GM18858 (cell line): Measurements from ENCODE around the gene PPM1B.
"Not testable (repeated sequence)": the region's sequence is repeated elsewhere in the genome, so short reads cannot be mapped to it uniquely, and the experiment has no call there.

Experiments used
- ATAC-seq: cut with Tn5 transposase; IDR thresholded peaks from one replicate; pipeline ENCODE4 v1.9.1; 2021; ENCODE audit not compliant: unreplicated experiment

Gene PPM1B

GRCh38 chr2:44195714-44196113 is 27.0 kb downstream of the PPM1B start:
- ATAC-seq: no peak

- ATAC-seq: no peak
Observed at GRCh38 chr2:44197816-44198215, 29.1 kb downstream of the PPM1B start.

GRCh38 chr2:44200011-44200410 is 31.3 kb downstream of the PPM1B start:
- ATAC-seq: no peak

GRCh38 chr2:44200759-44201158 is 32.1 kb downstream of the PPM1B start:
- ATAC-seq: no peak

GRCh38 chr2:44201648-44202165 is 33.0 kb downstream of the PPM1B start:
- no peak for ATAC-seq

GRCh38 chr2:44203542-44203941 is 34.9 kb downstream of the PPM1B start:
- ATAC-seq: no peak

- ATAC-seq: no peak
Observed at GRCh38 chr2:44205169-44205568, 36.5 kb downstream of the PPM1B start.

GRCh38 chr2:44207102-44207501 is 38.4 kb downstream of the PPM1B start:
- ATAC-seq: no peak

- not testable (repeated sequence) for ATAC-seq
Observed at GRCh38 chr2:44207648-44208047, 39.0 kb downstream of the PPM1B start.

GRCh38 chr2:44210362-44210761 is 41.7 kb downstream of the PPM1B start:
- ATAC-seq: no peak

GRCh38 chr2:44211183-44211582 is 42.5 kb downstream of the PPM1B start:
- no peak for ATAC-seq

GRCh38 chr2:44212302-44212701 is 43.6 kb downstream of the PPM1B start:
- ATAC-seq: no peak

GRCh38 chr2:44215827-44216226 is 47.2 kb downstream of the PPM1B start:
- no peak for ATAC-seq

GRCh38 chr2:44218771-44219170 is 50.1 kb downstream of the PPM1B start:
- no peak for ATAC-seq

- no peak for ATAC-seq
Observed at GRCh38 chr2:44226753-44227152, 58.1 kb downstream of the PPM1B start.

GRCh38 chr2:44230378-44230777 is 61.7 kb downstream of the PPM1B start:
- ATAC-seq: no peak

- no peak for ATAC-seq
Observed at GRCh38 chr2:44233450-44234128, 64.9 kb downstream of the PPM1B start.

GRCh38 chr2:44237221-44237620 is 68.5 kb downstream of the PPM1B start:
- ATAC-seq: peak; percentile 61

GRCh38 chr2:44242904-44243303 is 74.2 kb downstream of the PPM1B start:
- ATAC-seq: no peak

- ATAC-seq: no peak
Observed at GRCh38 chr2:44244135-44244871, 75.6 kb downstream of the PPM1B start.

GRCh38 chr2:44245083-44245861 is 76.6 kb downstream of the PPM1B start:
- no peak for ATAC-seq

GRCh38 chr2:44246436-44246835 is 77.8 kb downstream of the PPM1B start:
- ATAC-seq: no peak
